HFFc6 (cell line): Measurements from ENCODE around the gene GPR45. TPM values are rescaled to one million over a fixed set of nuclear protein-coding genes. Genes with fewer than 3 reads are reported as not detected.
"Not testable (repeated sequence)": the region's sequence is repeated elsewhere in the genome, so short reads cannot be mapped to it uniquely, and the experiment has no call there.

Experiments used
- DNase-seq: peaks from one replicate; pipeline ENCODE4 v3.0.0-alpha.2; 2018
- H3K27ac Mint-ChIP-seq: 2 replicates; pipeline ENCODE4 v1.8.0; 2020; ENCODE audit warnings: mild to moderate bottlenecking, mixed read lengths
- H3K27me3 Mint-ChIP-seq: 2 replicates; pipeline ENCODE4 v1.8.0; 2021; ENCODE audit warnings: mild to moderate bottlenecking, moderate library complexity, mixed read lengths; ENCODE audit not compliant: insufficient read depth
- H3K36me3 Mint-ChIP-seq: 2 replicates; pipeline ENCODE4 v1.8.0; 2021; ENCODE audit warnings: low read depth, mixed read lengths
- H3K4me1 Mint-ChIP-seq: 2 replicates; pipeline ENCODE4 v1.8.0; 2020; ENCODE audit warnings: low read depth, mixed read lengths
- H3K4me3 Mint-ChIP-seq: 2 replicates; pipeline ENCODE4 v1.8.0; 2020; ENCODE audit warnings: mild to moderate bottlenecking, moderate library complexity, mixed read lengths
- H3K9me3 Mint-ChIP-seq: 2 replicates; pipeline ENCODE4 v1.8.0; 2020; ENCODE audit warnings: mild to moderate bottlenecking, mixed read lengths
- CTCF ChIP-seq: fragments of 200-600 bp; sonication (generic); IDR thresholded peaks from 2 replicates; pipeline ENCODE4 v1.5.0; 2021; ENCODE audit warnings: antibody characterized with exemption, mild to moderate bottlenecking
- total RNA-seq, 6 experiments: library from RNA; stranded (reverse); fragmentation: NEBNext Ultra II Directional; extraction: Animal tissue kit (Norgen Biotek cat#: 25700); gene quantifications; 2 replicates in 1 of 6; 3 replicates in 5 of 6; pipeline ENCODE4 v1.2.3, GENCODE V29; 2021

GPR45 gene
- total RNA-seq, 6 experiments from 2014 or later: not detected

DNA sequence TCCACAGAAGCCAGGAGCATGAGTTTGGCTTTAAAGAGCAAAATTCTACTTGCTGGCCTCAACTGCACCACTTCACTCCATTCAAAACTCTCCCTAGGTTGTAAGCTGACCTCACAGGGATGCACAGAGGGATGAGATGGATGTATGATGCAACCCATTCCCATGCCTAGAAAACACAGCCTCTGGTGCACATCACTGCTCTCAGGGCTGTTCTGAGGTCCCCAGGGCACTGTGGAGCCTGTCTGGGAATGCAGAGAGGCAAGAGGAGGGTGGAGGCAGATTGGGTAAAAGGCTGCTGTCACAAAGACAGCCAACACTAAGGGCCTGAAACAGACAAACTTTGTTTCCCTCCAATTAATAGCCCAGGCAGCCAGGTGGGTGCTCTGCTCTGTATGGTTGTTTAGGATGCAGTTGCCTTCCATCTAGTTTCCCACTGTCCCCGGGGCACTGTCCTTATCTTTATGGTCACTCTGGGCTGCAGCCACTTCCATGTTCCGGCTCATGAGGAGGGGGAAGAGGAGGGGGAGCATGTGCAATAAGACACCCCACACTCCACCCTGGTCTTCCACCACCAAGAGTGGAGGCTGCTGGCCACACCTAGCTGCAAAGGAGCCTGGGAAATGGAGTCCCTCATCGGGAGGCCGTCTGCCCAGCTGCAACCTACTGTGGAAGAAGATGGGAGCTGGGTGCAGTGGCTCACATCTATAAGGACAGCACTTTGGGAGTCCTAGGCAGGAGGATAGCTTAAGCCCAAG lies 7.0 kb downstream of the GPR45 start:
- H3K27me3 Mint-ChIP-seq: peaks cover 7% of the 10 kb centered on the region
- no peak for DNase-seq

GRCh38 chr2:105249181-105249580 lies 7.6 kb downstream of the GPR45 start:
- Mint-ChIP-seq H3K4me3 (no peak overlapping the region), H3K4me1 (no peaks in the 10 kb centered on the region), H3K9me3 (no peaks in the 10 kb centered on the region; the same call in 1 of the 2 replicates), H3K27me3 (peaks cover 7% of the 10 kb centered on the region), H3K27ac (no peak overlapping the region), H3K36me3 (no peaks in the 10 kb centered on the region)
- DNase-seq: no peak
- no peak for TF ChIP-seq CTCF

More for the DNA sequence above, 7.0 kb downstream of the GPR45 start:
- Mint-ChIP-seq H3K27ac (no peak overlapping the region), H3K4me3 (no peak overlapping the region), H3K4me1 (no peaks in the 10 kb centered on the region), H3K9me3 (no peaks in the 10 kb centered on the region; the same call in 1 of the 2 replicates), H3K36me3 (no peaks in the 10 kb centered on the region)
- TF ChIP-seq CTCF: no peak

GRCh38 chr2:105249891-105250290 lies 8.3 kb downstream of the GPR45 start:
- Mint-ChIP-seq H3K27ac (no peak overlapping the region), H3K9me3 (no peaks in the 10 kb centered on the region; the same call in 1 of the 2 replicates), H3K4me1 (no peaks in the 10 kb centered on the region), H3K36me3 (no peaks in the 10 kb centered on the region), H3K27me3 (peaks cover 7% of the 10 kb centered on the region), H3K4me3 (no peak overlapping the region)
- DNase-seq: no peak
- TF ChIP-seq CTCF: no peak

DNA sequence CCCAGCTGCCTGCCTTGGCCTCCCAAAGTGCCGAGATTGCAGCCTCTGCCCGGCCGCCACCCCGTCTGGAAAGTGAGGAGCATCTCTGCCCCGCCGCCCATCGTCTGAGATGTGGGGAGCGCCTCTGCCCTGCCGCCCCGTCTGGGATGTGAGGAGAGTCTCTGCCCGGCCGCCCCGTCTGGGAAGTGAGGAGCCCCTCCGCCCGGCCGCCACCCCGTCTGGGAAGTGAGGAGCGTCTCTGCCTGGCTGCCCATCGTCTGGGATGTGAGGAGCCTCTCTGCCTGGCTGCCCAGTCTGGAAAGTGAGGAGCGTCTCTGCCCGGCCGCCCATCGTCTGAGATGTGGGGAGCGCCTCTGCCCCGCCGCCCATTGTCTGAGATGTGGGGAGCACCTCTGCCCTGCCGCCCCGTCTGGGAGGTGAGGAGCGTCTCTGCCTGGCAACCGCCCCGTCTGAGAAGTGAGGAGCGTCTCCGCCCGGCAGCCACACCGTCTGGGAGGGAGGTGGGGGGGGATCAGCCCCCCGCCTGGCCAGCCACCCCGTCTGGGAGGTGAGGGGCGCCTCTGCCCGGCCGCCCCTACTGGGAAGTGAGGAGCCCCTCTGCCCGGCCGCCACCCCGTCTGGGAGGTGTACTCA lies 9.6 kb downstream of the GPR45 start:
- H3K4me3 Mint-ChIP-seq, H3K9me3 Mint-ChIP-seq, DNase-seq: not testable (repeated sequence)

GRCh38 chr2:105252271-105252670 lies 10.7 kb downstream of the GPR45 start:
- Mint-ChIP-seq H3K4me3 (no peak overlapping the region), H3K9me3 (no peaks in the 10 kb centered on the region; the same call in 1 of the 2 replicates), H3K36me3 (no peaks in the 10 kb centered on the region), H3K27ac (no peak overlapping the region), H3K27me3 (peaks cover 13% of the 10 kb centered on the region), H3K4me1 (peaks cover 10% of the 10 kb centered on the region)
- DNase-seq: no peak
- TF ChIP-seq CTCF: no peak

More for the DNA sequence above, 9.6 kb downstream of the GPR45 start:
- not testable (repeated sequence) for H3K36me3 Mint-ChIP-seq, H3K4me1 Mint-ChIP-seq, H3K27ac Mint-ChIP-seq
- H3K27me3 Mint-ChIP-seq: peaks cover 13% of the 10 kb centered on the region

GRCh38 chr2:105254531-105255210 lies 13.1 kb downstream of the GPR45 start:
- peaks cover 13% of the 10 kb centered on the region for H3K27me3 Mint-ChIP-seq
- H3K36me3 Mint-ChIP-seq: no peaks in the 10 kb centered on the region
- H3K4me3 Mint-ChIP-seq: no peak overlapping the region
- H3K27ac Mint-ChIP-seq: no peak overlapping the region
- no peak for DNase-seq
- no peaks in the 10 kb centered on the region for H3K9me3 Mint-ChIP-seq
- peaks cover 33% of the 10 kb centered on the region for H3K4me1 Mint-ChIP-seq
- TF ChIP-seq CTCF: no peak
